Epithelial cell of umbilical artery (primary cell): ENCODE results near the gene IL27RA. TPM values are rescaled to one million over a fixed set of nuclear protein-coding genes. Genes with fewer than 3 reads are reported as not detected.

Experiments used
- total RNA-seq: library from RNA; depleted of rRNA; stranded (reverse); fragments of >200 nt; gene quantifications from 2 replicates; pipeline ENCODE4 v1.2.3, GENCODE V29; 2014

The IL27RA gene
- total RNA-seq, result 12.3 and 14.0 TPM in 2 replicates

GRCh38 chr19:14031719-14032480, at the start of gene IL27RA:
IL27RA (plus strand) TSS chr19:14031762; CDS start chr19:14031873, 111 bp downstream.

GRCh38 chr19:14006085-14006765, 25.3 kb upstream of the IL27RA start, which contains the start of gene RFX1:
RFX1 (minus strand) TSS chr19:14006320; CDS start chr19:13993843, 12,477 bp downstream.

GRCh38 chr19:14027856-14028450, 3.6 kb upstream of the IL27RA start, which contains the start of gene RLN3:
RLN3 (plus strand) TSS chr19:14028148; CDS start chr19:14028205, 57 bp downstream.

GRCh38 chr19:14061751-14062557, 30.4 kb downstream of the IL27RA start, which contains the start of gene PALM3:
PALM3 (minus strand) TSS chr19:14062076; CDS start chr19:14061980, 96 bp downstream.

GRCh38 chr19:14072535-14073260, 41.1 kb downstream of the IL27RA start, which contains the start of gene MISP3:
MISP3 (plus strand) TSS chr19:14072786; CDS start chr19:14073310, 524 bp downstream.

GRCh38 chr19:14085309-14085995, 53.9 kb downstream of the IL27RA start, which contains the start of gene C19orf67:
C19orf67 (minus strand) TSS chr19:14085783; CDS start chr19:14085627, 156 bp downstream.

GRCh38 chr19:14090509-14091080, 59.0 kb downstream of the IL27RA start, which contains the start of gene SAMD1:
SAMD1 (minus strand) TSS chr19:14090751.

Other genes with a start within 250 kb of the IL27RA start
- 13.0 and 16.0 TPM in 2 replicates for gene ZSWIM4, start 236.3 kb upstream of the IL27RA start, total RNA-seq
- 1.2 TPM in 1 of 2 replicates, not detected in the other for gene NANOS3, start 154.6 kb upstream of the IL27RA start, total RNA-seq
- gene BRME1, start 125.6 kb upstream of the IL27RA start, total RNA-seq, result 0.32 and 1.1 TPM in 2 replicates
- gene CC2D1A, start 125.6 kb upstream of the IL27RA start, total RNA-seq, result 4.1 and 4.2 TPM in 2 replicates
- under 0.01 TPM in 1 of 2 replicates, not detected in the other for gene PODNL1, start 93.3 kb upstream of the IL27RA start, total RNA-seq
- gene DCAF15, start 79.3 kb upstream of the IL27RA start, total RNA-seq, result 9.7 and 10.2 TPM in 2 replicates
- gene RFX1, start 25.4 kb upstream of the IL27RA start, total RNA-seq, result 0.97 and 1.5 TPM in 2 replicates
- not detected in 2 replicates for gene RLN3, start 3.6 kb upstream of the IL27RA start, total RNA-seq
- gene PALM3, start 30.3 kb downstream of the IL27RA start, total RNA-seq, result 0.15 TPM in 1 of 2 replicates, not detected in the other
- gene MISP3, start 41.0 kb downstream of the IL27RA start, total RNA-seq, result 0.61 TPM in 1 of 2 replicates, not detected in the other
- gene C19orf67, start 54.0 kb downstream of the IL27RA start, total RNA-seq, result not detected in 2 replicates
- gene SAMD1, start 59.0 kb downstream of the IL27RA start, total RNA-seq, result 14.1 and 16.2 TPM in 2 replicates
- gene PRKACA, start 86.0 kb downstream of the IL27RA start, total RNA-seq, result 24.5 and 35.4 TPM in 2 replicates
- 17.9 TPM in 2 replicates for gene ASF1B, start 104.8 kb downstream of the IL27RA start, total RNA-seq
- 1.9 and 2.1 TPM in 2 replicates for gene ADGRL1, start 174.4 kb downstream of the IL27RA start, total RNA-seq